Osteoblast (primary cell): ENCODE data around the gene ZBED1. TPM values are rescaled to one million over a fixed set of nuclear protein-coding genes. Genes with fewer than 3 reads are reported as not detected.
"Not testable (repeated sequence)": the region's sequence is repeated elsewhere in the genome, so short reads cannot be mapped to it uniquely, and the experiment has no call there.

ENCODE experiments used
- DNase-seq: peaks from one replicate; pipeline ENCODE4 v3.0.0; 2011; ENCODE audit warnings: low spot score, mixed read lengths; ENCODE audit not compliant: insufficient read length; ENCODE audit errors: missing footprints
- H2AFZ ChIP-seq: 2 replicates; pipeline ENCODE4 v1.6.0; 2011; ENCODE audit warnings: mild to moderate bottlenecking, low read length
- H3K27ac ChIP-seq: 2 replicates; pipeline ENCODE4 v1.5.1; 2011; ENCODE audit warnings: mild to moderate bottlenecking, low read depth, low read length, moderate library complexity
- H3K27me3 ChIP-seq: 2 replicates; pipeline ENCODE4 v1.6.0; 2012; ENCODE audit warnings: mild to moderate bottlenecking, control low read depth, inconsistent platforms, low read length, moderate library complexity; ENCODE audit not compliant: insufficient read depth
- H3K36me3 ChIP-seq: 2 replicates; pipeline ENCODE4 v1.5.1; 2011; ENCODE audit warnings: mild to moderate bottlenecking, low read length, control low read depth, moderate library complexity; ENCODE audit not compliant: insufficient read depth
- H3K4me1 ChIP-seq: 2 replicates; pipeline ENCODE4 v1.5.1; 2011; ENCODE audit warnings: mild to moderate bottlenecking, low read length, control low read depth, moderate library complexity; ENCODE audit not compliant: insufficient read depth
- H3K4me2 ChIP-seq: 2 replicates; pipeline ENCODE4 v1.6.0; 2011; ENCODE audit warnings: mild to moderate bottlenecking, low read length; ENCODE audit not compliant: insufficient read depth
- H3K4me3 ChIP-seq: fragments of 200-600 bp; sonication (generic); 3 replicates; pipeline ENCODE4 v1.5.1; 2012; ENCODE audit warnings: mild to moderate bottlenecking, low read length, inconsistent platforms; ENCODE audit not compliant: insufficient read depth
- H3K79me2 ChIP-seq: 2 replicates; pipeline ENCODE4 v1.6.0; 2012; ENCODE audit warnings: mild to moderate bottlenecking, low read length, control low read depth, inconsistent platforms; ENCODE audit not compliant: insufficient read depth
- H3K9me3 ChIP-seq: 2 replicates; pipeline ENCODE4 v1.5.1; 2011; ENCODE audit warnings: low read depth, low read length, control low read depth
- H4K20me1 ChIP-seq: 2 replicates; pipeline ENCODE4 v1.6.0; 2012; ENCODE audit warnings: mild to moderate bottlenecking, low read length, control low read depth; ENCODE audit not compliant: insufficient read depth
- CTCF ChIP-seq: IDR thresholded peaks from 2 replicates; pipeline ENCODE4 v1.5.1; 2011; ENCODE audit warnings: mild to moderate bottlenecking, low read depth, low read length, moderate library complexity; ENCODE audit errors: extremely low read depth
- total RNA-seq: library from RNA; depleted of rRNA; stranded (reverse); fragments of >200 nt; gene quantifications from 2 replicates; pipeline ENCODE4 v1.2.3, GENCODE V29; 2012

ZBED1 gene
- total RNA-seq, 1 donor: 57.2 TPM

GRCh38 chrX:2462074-2462473, 38.7 kb downstream of the ZBED1 start:
- Histone ChIP-seq H3K79me2 (peaks cover 49% of the 10 kb centered on the region), H3K27me3 (no peaks in the 10 kb centered on the region), H4K20me1 (peaks cover 34% of the 10 kb centered on the region), H3K27ac (no peak overlapping the region), H3K9me3 (no peaks in the 10 kb centered on the region), H2AFZ (no peak overlapping the region), H3K36me3 (no peaks in the 10 kb centered on the region), H3K4me2 (no peak overlapping the region), H3K4me3 (no peak overlapping the region), H3K4me1 (peaks cover 4% of the 10 kb centered on the region)
- no peak for TF ChIP-seq CTCF
- no peak for DNase-seq

- H3K36me3 ChIP-seq: no peaks in the 10 kb centered on the region
- H4K20me1 ChIP-seq: peaks cover 35% of the 10 kb centered on the region
- no peaks in the 10 kb centered on the region for H3K9me3 ChIP-seq
- H3K4me3 ChIP-seq: no peak overlapping the region
- no peak overlapping the region for H3K27ac ChIP-seq
- no peaks in the 10 kb centered on the region for H3K27me3 ChIP-seq
- H3K4me2 ChIP-seq: no peak overlapping the region
- peaks cover 4% of the 10 kb centered on the region for H3K4me1 ChIP-seq
- DNase-seq: no peak
- no peak overlapping the region for H2AFZ ChIP-seq
- TF ChIP-seq CTCF: no peak
- H3K79me2 ChIP-seq: peaks cover 52% of the 10 kb centered on the region
These were observed 39.1 kb downstream of the ZBED1 start for GRCh38 chrX:2461711-2462016.

- Histone ChIP-seq H4K20me1 (peaks cover 31% of the 10 kb centered on the region), H3K79me2 (peaks cover 47% of the 10 kb centered on the region)
- H3K9me3 ChIP-seq, H3K4me1 ChIP-seq, H2AFZ ChIP-seq, DNase-seq, H3K27ac ChIP-seq, H3K27me3 ChIP-seq, H3K4me3 ChIP-seq, H3K36me3 ChIP-seq, H3K4me2 ChIP-seq: not testable (repeated sequence)
These were observed 39.7 kb downstream of the ZBED1 start for GRCh38 chrX:2460821-2461710.

- peaks cover 32% of the 10 kb centered on the region for H4K20me1 ChIP-seq
- DNase-seq, H3K4me1 ChIP-seq, H2AFZ ChIP-seq, H3K4me2 ChIP-seq, H3K36me3 ChIP-seq, H3K9me3 ChIP-seq, H3K4me3 ChIP-seq, H3K27me3 ChIP-seq, H3K27ac ChIP-seq: not testable (repeated sequence)
- peaks cover 44% of the 10 kb centered on the region for H3K79me2 ChIP-seq
These were observed 40.7 kb downstream of the ZBED1 start for GRCh38 chrX:2460048-2460447.

- Histone ChIP-seq H3K9me3 (no peaks in the 10 kb centered on the region), H2AFZ (no peak overlapping the region), H3K27ac (no peak overlapping the region), H3K36me3 (no peaks in the 10 kb centered on the region), H3K79me2 (peaks cover 30% of the 10 kb centered on the region), H3K4me1 (peaks cover 4% of the 10 kb centered on the region), H3K27me3 (no peaks in the 10 kb centered on the region), H3K4me3 (no peak overlapping the region), H4K20me1 (peaks cover 28% of the 10 kb centered on the region), H3K4me2 (no peak overlapping the region)
- no peak for DNase-seq
- no peak for TF ChIP-seq CTCF
These were observed 42.5 kb downstream of the ZBED1 start for GRCh38 chrX:2458309-2458708.
